A549 (cell line): ENCODE results near the gene AP2A2. TPM values are rescaled to one million over a fixed set of nuclear protein-coding genes. Genes with fewer than 3 reads are reported as not detected.
A peak's percentile ranks its signal among the peaks of the same experiment; 100 is the strongest.

Experiments
- ATAC-seq, 2 experiments: fragments of 200-7000 bp in 1 of 2; fragments of >200 bp in 1 of 2; cut with Nextera tagmentation in 1 of 2; cut with Tn5 transposase in 1 of 2; 3 replicates each; pipeline versions ENCODE4 v1.8.0 to v1.9.1; 2018 to 2020; ENCODE audit warnings: mild to moderate bottlenecking in 1 of 2, moderate library complexity in 1 of 2
- CTCF ChIA-PET: fragments of 300-600 bp; sonication (Branson Sonifier 250); formaldehyde crosslinking; extraction: SDS; loops from one replicate; lab custom pipeline; 2021; ENCODE audit warnings: antibody characterized with exemption, inconsistent platforms; lab: Yijun Ruan, JAX
- POLR2A ChIA-PET: fragments of 350-600 bp; formaldehyde crosslinking; extraction: SDS; loops from one replicate; lab custom pipeline; 2021; ENCODE audit warnings: antibody characterized with exemption, inconsistent platforms; lab: Yijun Ruan, JAX
- DNase-seq, 2 experiments: peaks; one replicate each; pipeline versions ENCODE4 v3.0.0 to v3.0.0-alpha.2; 2011 to 2016; ENCODE audit warnings: low read depth in 1 of 2, low spot score in 1 of 2
- FAIRE-seq: peaks from 2 replicates; lab custom pipeline; 2011; peaks lifted over from hg19 to GRCh38; lab: Jason Lieb, UNC
- H3K27ac ChIP-seq, 2 experiments: fragments of >200 bp; sonication (Bioruptor Twin); formaldehyde crosslinking; 3 replicates each; pipeline ENCODE4 v1.5.1; 2016 to 2017
- H3K4me1 ChIP-seq: fragments of >200 bp; sonication (Bioruptor Twin); formaldehyde crosslinking; 3 replicates; pipeline ENCODE4 v1.6.1; 2016
- H3K4me2 ChIP-seq: fragments of >200 bp; sonication (Bioruptor Twin); formaldehyde crosslinking; 3 replicates; pipeline ENCODE4 v1.6.1; 2016
- H3K4me3 ChIP-seq: fragments of >200 bp; sonication (Bioruptor Twin); formaldehyde crosslinking; 3 replicates; pipeline ENCODE4 v1.5.1; 2016
- H3K9me3 ChIP-seq: fragments of >200 bp; sonication (Bioruptor Twin); formaldehyde crosslinking; 3 replicates; pipeline ENCODE4 v1.6.1; 2016
- BCL3 ChIP-seq: fragments of >200 bp; sonication (Bioruptor Twin); formaldehyde crosslinking; IDR thresholded peaks from 3 replicates; pipeline ENCODE4 v1.6.1; 2016
- CBX8 ChIP-seq: fragments of 200-600 bp; sonication (generic); IDR thresholded peaks from 2 replicates; pipeline ENCODE4 v1.6.1; 2016
- CEBPB ChIP-seq, 2 experiments: fragments of >200 bp in 1 of 2; sonication (Bioruptor Twin) in 1 of 2; formaldehyde crosslinking in 1 of 2; IDR thresholded peaks; 2 replicates each; pipeline ENCODE4 v1.6.1; 2012 to 2016
- CHD2 ChIP-seq: fragments of 150-350 bp; IDR thresholded peaks from 2 replicates; pipeline ENCODE4 v1.6.1; 2014; ENCODE audit warnings: low read length; ENCODE audit not compliant: partially characterized antibody
- CHD4 ChIP-seq: fragments of 200-600 bp; sonication (generic); IDR thresholded peaks from 2 replicates; pipeline ENCODE4 v1.6.1; 2016; ENCODE audit warnings: antibody characterized with exemption, mild to moderate bottlenecking, borderline replicate concordance
- CTCF ChIP-seq: fragments of >200 bp; sonication (Bioruptor Twin); formaldehyde crosslinking; IDR thresholded peaks from 3 replicates; pipeline ENCODE4 v1.5.1; 2016
- EHMT2 ChIP-seq: fragments of 200-600 bp; sonication (generic); IDR thresholded peaks from 2 replicates; pipeline ENCODE4 v1.6.1; 2016; ENCODE audit warnings: antibody characterized with exemption, low read depth, mild to moderate bottlenecking, moderate library complexity
- EP300 ChIP-seq, 2 experiments: fragments of >200 bp; sonication (Bioruptor Twin); formaldehyde crosslinking; IDR thresholded peaks; 2 replicates in 1 of 2; 3 replicates in 1 of 2; pipeline ENCODE4 v1.6.1; 2016 to 2017
- ESRRA ChIP-seq: fragments of 150-350 bp; IDR thresholded peaks from 2 replicates; pipeline ENCODE4 v1.6.1; 2014; ENCODE audit warnings: mild to moderate bottlenecking, low read length, borderline replicate concordance
- FOSB ChIP-seq: fragments of 250-450 bp; sonication (Bioruptor Pico); IDR thresholded peaks from 2 replicates; pipeline ENCODE4 v1.5.0; 2020; ENCODE audit warnings: mild to moderate bottlenecking, moderate library complexity
- HMGXB4 ChIP-seq: fragments of 250-450 bp; sonication (Bioruptor Pico); IDR thresholded peaks from 2 replicates; pipeline ENCODE4 v1.5.0; 2021; ENCODE audit warnings: mild to moderate bottlenecking, moderate library complexity, borderline replicate concordance
- HOXB13 ChIP-seq: fragments of 250-450 bp; sonication (Bioruptor Pico); IDR thresholded peaks from 2 replicates; pipeline ENCODE4 v1.5.0; 2020; ENCODE audit warnings: low read depth, mild to moderate bottlenecking, moderate library complexity
- HOXB5 ChIP-seq: fragments of 250-450 bp; sonication (Bioruptor Pico); IDR thresholded peaks from 2 replicates; pipeline ENCODE4 v1.5.0; 2020; ENCODE audit warnings: mild to moderate bottlenecking, moderate library complexity
- JUNB ChIP-seq: fragments of >200 bp; sonication (Bioruptor Twin); formaldehyde crosslinking; IDR thresholded peaks from 2 replicates; pipeline ENCODE4 v1.6.1; 2016
- KDM5A ChIP-seq: fragments of 200-600 bp; sonication (generic); IDR thresholded peaks from 2 replicates; pipeline ENCODE4 v1.6.1; 2016; ENCODE audit warnings: antibody characterized with exemption, mild to moderate bottlenecking
- MAX ChIP-seq: IDR thresholded peaks from 2 replicates; pipeline ENCODE4 v1.6.1; 2012
- MAZ ChIP-seq: fragments of 150-350 bp; IDR thresholded peaks from 2 replicates; pipeline ENCODE4 v1.6.1; 2014; ENCODE audit warnings: antibody characterized with exemption, low read depth, low read length, borderline replicate concordance
- MYC ChIP-seq: IDR thresholded peaks from 2 replicates; pipeline ENCODE4 v1.6.1; 2012; ENCODE audit warnings: mild to moderate bottlenecking, inconsistent platforms, low read length, improper control_type of control experiment, borderline replicate concordance
- NPAS2 ChIP-seq: fragments of 250-450 bp; sonication (Bioruptor Pico); IDR thresholded peaks from 2 replicates; pipeline ENCODE4 v1.8.0; 2022; ENCODE audit warnings: mild to moderate bottlenecking, moderate library complexity, borderline replicate concordance
- POLR2AphosphoS2 ChIP-seq: conservative IDR thresholded peaks from 2 replicates; pipeline ENCODE4 v1.6.1; 2012; ENCODE audit warnings: low read length, improper control_type of control experiment, inconsistent platforms
- RCOR1 ChIP-seq: fragments of 150-350 bp; IDR thresholded peaks from 2 replicates; pipeline ENCODE4 v1.6.1; 2014; ENCODE audit warnings: antibody characterized with exemption, low read length, low read depth
- TFCP2L1 ChIP-seq: fragments of 250-450 bp; sonication (Bioruptor Pico); IDR thresholded peaks from 2 replicates; pipeline ENCODE4 v1.5.0; 2021; ENCODE audit warnings: mild to moderate bottlenecking
- TP53 ChIP-seq: fragments of 250-450 bp; sonication (Bioruptor Pico); IDR thresholded peaks from 2 replicates; pipeline ENCODE4 v1.5.0; 2021; ENCODE audit warnings: mild to moderate bottlenecking, moderate library complexity
- USF2 ChIP-seq: fragments of 450-650 bp; IDR thresholded peaks from 2 replicates; pipeline ENCODE4 v1.6.1; 2014; ENCODE audit warnings: antibody characterized with exemption
- ZSCAN20 ChIP-seq: fragments of 250-450 bp; sonication (Bioruptor Pico); IDR thresholded peaks from 2 replicates; pipeline ENCODE4 v1.8.0; 2022; ENCODE audit warnings: mild to moderate bottlenecking, moderate library complexity
- WGBS: methylation state at CpG from one replicate; pipeline ENCODE4 v1.1.6; 2017; ENCODE audit errors: missing lambda C conversion rate; 5-methylcytosine and 5-hydroxymethylcytosine counted together
- polyA plus RNA-seq, 4 experiments: library from polyadenylated mRNA; depleted of rRNA in 3 of 4; stranded (reverse); fragments of >200 nt; fragmentation: RNase III in 1 of 4; extraction: RNeasy Plus Mini Kit Qiagen cat#74134 plus additional on column Dnase treatment in 1 of 4; gene quantifications; 2 replicates in 3 of 4; 3 replicates in 1 of 4; pipeline ENCODE4 v1.2.3, GENCODE V29; 2011 to 2017

Gene AP2A2
- polyA plus RNA-seq, 2 of the 4 experiments (the other 2 are of a cell fraction): 39.4 to 60.4 TPM

GRCh38 chr11:1028616-1029015, 102.9 kb downstream of the AP2A2 start:
- Histone ChIP-seq H3K27ac (no peak overlapping the region), H3K9me3 (no peaks in the 10 kb centered on the region), H3K4me3 (no peak overlapping the region), H3K4me2 (no peak overlapping the region), H3K4me1 (no peaks in the 10 kb centered on the region)
- POLR2A ChIA-PET: no interaction called here
- FAIRE-seq (no peak), DNase-seq (no peak), ATAC-seq (no peak)
- TF ChIP-seq KDM5A (no peak), TP53 (CRISPR knock-in tag) (no peak), NPAS2 (CRISPR knock-in tag) (no peak), EHMT2 (no peak), CEBPB (IDR thresholded peaks at IDR 0.05) (no peak), CHD4 (no peak), POLR2AphosphoS2 (no peak), ESRRA (no peak), CBX8 (no peak), CTCF (no peak), MAX (no peak), JUNB (no peak)
- WGBS: 88% methylated on average over 13 of the region's 14 CpGs
- CTCF ChIA-PET: interaction anchor here (0.8 to 1.9 kb wide), 3 partner anchors 13 to 22 kb away, joined by 4 to 9 read pairs (median 4); no protein-coding TSS in a partner anchor

- no peak for TF ChIP-seq TP53 (CRISPR knock-in tag)
- CTCF ChIA-PET: interaction anchor here (1.7 to 1.9 kb wide), 2 partner anchors 13 to 21 kb away, joined by 4 to 9 read pairs; no protein-coding TSS in a partner anchor
- Histone ChIP-seq H3K4me3 (no peak overlapping the region), H3K9me3 (no peaks in the 10 kb centered on the region), H3K4me1 (no peaks in the 10 kb centered on the region), H3K27ac (no peak overlapping the region), H3K4me2 (no peak overlapping the region)
- 84% methylated on average over 15 of the region's 25 CpGs for WGBS
- POLR2A ChIA-PET: no interaction called here
- DNase-seq (no peak), ATAC-seq (no peak; a peak in 1 of 6 replicates), FAIRE-seq (no peak)
These were observed 103.4 kb downstream of the AP2A2 start for GRCh38 chr11:1029051-1029450.

GRCh38 chr11:1029654-1030053, 104.0 kb downstream of the AP2A2 start:
- CTCF ChIA-PET: interaction anchor here (1.6 to 1.9 kb wide), 3 partner anchors 12 to 101 kb away, joined by 4 to 9 read pairs (median 4); no protein-coding TSS in a partner anchor
- peak; percentile 27 to 51; a peak in 4 of 6 replicates for ATAC-seq
- FAIRE-seq: no peak
- no peak overlapping the region for H3K4me2 ChIP-seq
- H3K4me3 ChIP-seq: no peak overlapping the region
- WGBS: 61% methylated on average over 13 of the region's 16 CpGs
- POLR2A ChIA-PET: no interaction called here
- no peak overlapping the region for H3K27ac ChIP-seq
- TF ChIP-seq ZSCAN20 (CRISPR knock-in tag): no peak
- no peak for TF ChIP-seq USF2
- no peak for TF ChIP-seq MAX
- TF ChIP-seq RCOR1: no peak
- no peak for TF ChIP-seq NPAS2 (CRISPR knock-in tag)
- no peaks in the 10 kb centered on the region for H3K9me3 ChIP-seq
- no peaks in the 10 kb centered on the region for H3K4me1 ChIP-seq
- DNase-seq: peak in 1 of 2 experiments; percentile 36

GRCh38 chr11:1030086-1030485, 104.4 kb downstream of the AP2A2 start:
- ChIA-PET CTCF (interaction anchor here (1.6 to 1.9 kb wide), 3 partner anchors 12 to 101 kb away, joined by 4 to 9 read pairs (median 4); no protein-coding TSS in a partner anchor), POLR2A (no interaction called here)
- Histone ChIP-seq H3K9me3 (no peaks in the 10 kb centered on the region), H3K4me2 (no peak overlapping the region), H3K4me1 (no peaks in the 10 kb centered on the region), H3K27ac (no peak overlapping the region), H3K4me3 (no peak overlapping the region)
- DNase-seq: no peak
- ATAC-seq: peak in 1 of 2 experiments; percentile 4; a peak in 3 of 6 replicates
- FAIRE-seq: no peak
- 53% methylated on average over 14 of the region's 16 CpGs for WGBS
- TF ChIP-seq MAZ: no peak
- TF ChIP-seq HOXB5 (CRISPR knock-in tag): no peak
- TF ChIP-seq HOXB13 (CRISPR knock-in tag): no peak
- TF ChIP-seq EP300 (IDR thresholded peaks at IDR 0.05): no peak
- TF ChIP-seq BCL3: no peak
- TF ChIP-seq FOSB: no peak
- TF ChIP-seq MYC: no peak
- no peak for TF ChIP-seq HMGXB4 (CRISPR knock-in tag)
- TF ChIP-seq CHD2: no peak
- TF ChIP-seq TFCP2L1: no peak
